ENCODE data around the gene LDAH. TPM values are rescaled to one million over a fixed set of nuclear protein-coding genes. Genes with fewer than 3 reads are reported as not detected.

The LDAH gene
- total and polyA plus RNA-seq, 2 experiments from 2014 or later, result 12.1 to 37.5 TPM

DNA sequence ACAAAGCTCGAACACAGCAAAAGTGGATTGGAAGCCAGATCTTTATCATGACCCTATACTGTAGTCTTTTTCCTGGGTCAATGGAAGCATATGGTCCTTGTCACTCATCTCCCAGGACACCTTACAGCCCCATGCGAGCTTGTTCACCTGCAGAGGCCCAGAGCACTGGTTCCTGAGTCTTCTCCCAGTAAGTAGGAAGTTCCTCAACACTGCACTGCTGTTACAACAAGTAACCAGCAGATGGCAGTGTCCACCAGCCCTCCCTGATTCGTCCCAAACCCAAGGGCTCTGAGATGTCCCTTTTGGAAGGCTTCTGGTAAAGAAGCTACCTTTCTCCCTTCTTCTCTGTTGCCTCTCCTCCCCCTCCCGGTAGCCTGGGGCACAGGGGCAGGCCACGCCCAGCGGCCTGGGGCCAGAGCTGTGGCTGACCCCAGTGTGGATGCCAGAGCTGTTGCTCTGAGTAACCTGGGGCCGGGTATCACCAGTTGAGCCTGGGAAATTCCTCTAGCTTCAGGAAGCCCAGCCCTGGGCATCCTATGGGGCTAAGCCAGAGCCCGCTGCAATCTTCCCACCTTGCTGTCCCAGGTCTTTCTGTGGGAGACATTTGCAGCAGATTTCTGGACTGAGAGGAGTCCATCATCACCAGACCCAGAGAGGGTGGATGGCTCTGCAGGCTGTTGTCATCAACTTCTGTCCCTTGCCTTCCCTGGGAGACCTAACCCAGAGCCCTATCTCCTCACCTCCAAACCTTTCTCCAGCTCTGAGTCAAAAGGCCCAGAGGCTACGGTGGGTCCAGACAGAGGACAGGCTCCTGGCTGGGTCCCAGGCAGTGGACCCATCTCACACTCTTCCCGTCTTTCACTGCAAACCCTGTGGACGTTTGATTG, 161.2 kb downstream of the LDAH start:
- Histone ChIP-seq H3F3A (replicated peaks; ENCODE audit: low read depth) (no peaks in the 10 kb centered on the region), H3K27me3 (ENCODE audit: insufficient read depth) (peaks cover 51% of the 10 kb centered on the region), H3K36me3 (ENCODE audit: insufficient read depth) (no peaks in the 10 kb centered on the region), H3K4me1 (ENCODE audit: insufficient read depth) (peaks cover 23% of the 10 kb centered on the region), H4K20me1 (replicated peaks; ENCODE audit: insufficient read depth) (no peaks in the 10 kb centered on the region), H2AFZ (peak overlapping the region; percentile 76), H3K4me3 (no peak overlapping the region), H3K79me2 (replicated peaks; ENCODE audit: insufficient read depth) (no peaks in the 10 kb centered on the region), H3K9me2 (ENCODE audit: insufficient read depth) (no peaks in the 10 kb centered on the region), H3K27ac (ENCODE audit: low read depth) (no peak overlapping the region), H3K4me2 (no peak overlapping the region)
- H3K27me3 Mint-ChIP-seq (ENCODE audit: insufficient read depth, low read depth, poor library complexity), result peaks cover 48% of the 10 kb centered on the region
- DNase-seq (ENCODE audit: low spot score), result peak; percentile 88
- H3K4me3 Mint-ChIP-seq, result no peak overlapping the region
- peaks cover 24% of the 10 kb centered on the region for H3K4me1 Mint-ChIP-seq
- no peak overlapping the region for H3K27ac Mint-ChIP-seq
- ATAC-seq, result peak; percentile 50
- H3K9me3 Mint-ChIP-seq, result no peaks in the 10 kb centered on the region
- TF ChIP-seq, protein P1, sequence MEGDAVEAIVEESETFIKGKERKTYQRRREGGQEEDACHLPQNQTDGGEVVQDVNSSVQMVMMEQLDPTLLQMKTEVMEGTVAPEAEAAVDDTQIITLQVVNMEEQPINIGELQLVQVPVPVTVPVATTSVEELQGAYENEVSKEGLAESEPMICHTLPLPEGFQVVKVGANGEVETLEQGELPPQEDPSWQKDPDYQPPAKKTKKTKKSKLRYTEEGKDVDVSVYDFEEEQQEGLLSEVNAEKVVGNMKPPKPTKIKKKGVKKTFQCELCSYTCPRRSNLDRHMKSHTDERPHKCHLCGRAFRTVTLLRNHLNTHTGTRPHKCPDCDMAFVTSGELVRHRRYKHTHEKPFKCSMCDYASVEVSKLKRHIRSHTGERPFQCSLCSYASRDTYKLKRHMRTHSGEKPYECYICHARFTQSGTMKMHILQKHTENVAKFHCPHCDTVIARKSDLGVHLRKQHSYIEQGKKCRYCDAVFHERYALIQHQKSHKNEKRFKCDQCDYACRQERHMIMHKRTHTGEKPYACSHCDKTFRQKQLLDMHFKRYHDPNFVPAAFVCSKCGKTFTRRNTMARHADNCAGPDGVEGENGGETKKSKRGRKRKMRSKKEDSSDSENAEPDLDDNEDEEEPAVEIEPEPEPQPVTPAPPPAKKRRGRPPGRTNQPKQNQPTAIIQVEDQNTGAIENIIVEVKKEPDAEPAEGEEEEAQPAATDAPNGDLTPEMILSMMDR (conservative IDR thresholded peaks at IDR 0.05; ENCODE audit: low read depth in 2 of 2), result peak; percentile 90 to 98
- TF ChIP-seq, protein P2, sequence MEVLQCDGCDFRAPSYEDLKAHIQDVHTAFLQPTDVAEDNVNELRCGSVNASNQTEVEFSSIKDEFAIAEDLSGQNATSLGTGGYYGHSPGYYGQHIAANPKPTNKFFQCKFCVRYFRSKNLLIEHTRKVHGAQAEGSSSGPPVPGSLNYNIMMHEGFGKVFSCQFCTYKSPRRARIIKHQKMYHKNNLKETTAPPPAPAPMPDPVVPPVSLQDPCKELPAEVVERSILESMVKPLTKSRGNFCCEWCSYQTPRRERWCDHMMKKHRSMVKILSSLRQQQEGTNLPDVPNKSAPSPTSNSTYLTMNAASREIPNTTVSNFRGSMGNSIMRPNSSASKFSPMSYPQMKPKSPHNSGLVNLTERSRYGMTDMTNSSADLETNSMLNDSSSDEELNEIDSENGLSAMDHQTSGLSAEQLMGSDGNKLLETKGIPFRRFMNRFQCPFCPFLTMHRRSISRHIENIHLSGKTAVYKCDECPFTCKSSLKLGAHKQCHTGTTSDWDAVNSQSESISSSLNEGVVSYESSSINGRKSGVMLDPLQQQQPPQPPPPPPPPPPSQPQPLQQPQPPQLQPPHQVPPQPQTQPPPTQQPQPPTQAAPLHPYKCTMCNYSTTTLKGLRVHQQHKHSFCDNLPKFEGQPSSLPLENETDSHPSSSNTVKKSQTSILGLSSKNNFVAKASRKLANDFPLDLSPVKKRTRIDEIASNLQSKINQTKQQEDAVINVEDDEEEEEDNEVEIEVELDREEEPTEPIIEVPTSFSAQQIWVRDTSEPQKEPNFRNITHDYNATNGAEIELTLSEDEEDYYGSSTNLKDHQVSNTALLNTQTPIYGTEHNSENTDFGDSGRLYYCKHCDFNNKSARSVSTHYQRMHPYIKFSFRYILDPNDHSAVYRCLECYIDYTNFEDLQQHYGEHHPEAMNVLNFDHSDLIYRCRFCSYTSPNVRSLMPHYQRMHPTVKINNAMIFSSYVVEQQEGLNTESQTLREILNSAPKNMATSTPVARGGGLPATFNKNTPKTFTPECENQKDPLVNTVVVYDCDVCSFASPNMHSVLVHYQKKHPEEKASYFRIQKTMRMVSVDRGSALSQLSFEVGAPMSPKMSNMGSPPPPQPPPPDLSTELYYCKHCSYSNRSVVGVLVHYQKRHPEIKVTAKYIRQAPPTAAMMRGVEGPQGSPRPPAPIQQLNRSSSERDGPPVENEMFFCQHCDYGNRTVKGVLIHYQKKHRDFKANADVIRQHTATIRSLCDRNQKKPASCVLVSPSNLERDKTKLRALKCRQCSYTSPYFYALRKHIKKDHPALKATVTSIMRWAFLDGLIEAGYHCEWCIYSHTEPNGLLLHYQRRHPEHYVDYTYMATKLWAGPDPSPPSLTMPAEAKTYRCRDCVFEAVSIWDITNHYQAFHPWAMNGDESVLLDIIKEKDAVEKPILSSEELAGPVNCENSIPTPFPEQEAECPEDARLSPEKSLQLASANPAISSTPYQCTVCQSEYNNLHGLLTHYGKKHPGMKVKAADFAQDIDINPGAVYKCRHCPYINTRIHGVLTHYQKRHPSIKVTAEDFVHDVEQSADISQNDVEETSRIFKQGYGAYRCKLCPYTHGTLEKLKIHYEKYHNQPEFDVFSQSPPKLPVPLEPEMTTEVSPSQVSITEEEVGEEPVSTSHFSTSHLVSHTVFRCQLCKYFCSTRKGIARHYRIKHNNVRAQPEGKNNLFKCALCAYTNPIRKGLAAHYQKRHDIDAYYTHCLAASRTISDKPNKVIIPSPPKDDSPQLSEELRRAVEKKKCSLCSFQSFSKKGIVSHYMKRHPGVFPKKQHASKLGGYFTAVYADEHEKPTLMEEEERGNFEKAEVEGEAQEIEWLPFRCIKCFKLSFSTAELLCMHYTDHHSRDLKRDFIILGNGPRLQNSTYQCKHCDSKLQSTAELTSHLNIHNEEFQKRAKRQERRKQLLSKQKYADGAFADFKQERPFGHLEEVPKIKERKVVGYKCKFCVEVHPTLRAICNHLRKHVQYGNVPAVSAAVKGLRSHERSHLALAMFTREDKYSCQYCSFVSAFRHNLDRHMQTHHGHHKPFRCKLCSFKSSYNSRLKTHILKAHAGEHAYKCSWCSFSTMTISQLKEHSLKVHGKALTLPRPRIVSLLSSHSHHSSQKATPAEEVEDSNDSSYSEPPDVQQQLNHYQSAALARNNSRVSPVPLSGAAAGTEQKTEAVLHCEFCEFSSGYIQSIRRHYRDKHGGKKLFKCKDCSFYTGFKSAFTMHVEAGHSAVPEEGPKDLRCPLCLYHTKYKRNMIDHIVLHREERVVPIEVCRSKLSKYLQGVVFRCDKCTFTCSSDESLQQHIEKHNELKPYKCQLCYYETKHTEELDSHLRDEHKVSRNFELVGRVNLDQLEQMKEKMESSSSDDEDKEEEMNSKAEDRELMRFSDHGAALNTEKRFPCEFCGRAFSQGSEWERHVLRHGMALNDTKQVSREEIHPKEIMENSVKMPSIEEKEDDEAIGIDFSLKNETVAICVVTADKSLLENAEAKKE (CRISPR knock-in tag; IDR thresholded peaks at IDR 0.05), result peak; percentile 64; the same call in 1 of the 2 replicates
- no peak for TF ChIP-seq EZH2 (IDR thresholded peaks at IDR 0.05; ENCODE audit: low read depth, unreplicated experiment)
- no peaks in the 10 kb centered on the region for H3K36me3 Mint-ChIP-seq (ENCODE audit: low read depth)

Data from GM23338 (cell line).